K562 (cell line): ENCODE results near the gene NUCB2. TPM values are rescaled to one million over a fixed set of nuclear protein-coding genes. Genes with fewer than 3 reads are reported as not detected.

Experiments used
- ATF3 ChIP-seq, 2 experiments: fragments of 450-650 bp in 1 of 2; sonication (generic) in 1 of 2; formaldehyde crosslinking in 1 of 2; IDR thresholded peaks in 1 of 2; conservative IDR thresholded peaks in 1 of 2; 2 replicates each; pipeline versions ENCODE4 v1.6.1 to v1.8.1; 2016 to 2023; ENCODE audit warnings: mild to moderate bottlenecking in 2 of 2, moderate library complexity in 2 of 2, inconsistent platforms in 1 of 2, missing genetic modification reagents in 1 of 2
- ATF7 ChIP-seq: fragments of 450-650 bp; IDR thresholded peaks from 2 replicates; pipeline ENCODE4 v1.7.1; 2014; ENCODE audit warnings: mild to moderate bottlenecking, moderate library complexity
- CEBPB ChIP-seq: fragments of 450-650 bp; IDR thresholded peaks from 2 replicates; pipeline ENCODE4 v1.6.1; 2016; ENCODE audit warnings: missing genetic modification characterization, missing compliant biosample characterization
- DIDO1 ChIP-seq: fragments of 450-650 bp; IDR thresholded peaks from 2 replicates; pipeline ENCODE4 v1.6.1; 2016; ENCODE audit warnings: low read depth, missing biosample characterization, missing genetic modification characterization
- FOXK1 ChIP-seq: sonication (generic); formaldehyde crosslinking; IDR thresholded peaks from 2 replicates; pipeline ENCODE4 v1.8.0; 2022; ENCODE audit warnings: missing genetic modification reagents, mild to moderate bottlenecking, borderline replicate concordance
- HNRNPLL ChIP-seq: fragments of 200-400 bp; formaldehyde crosslinking; IDR thresholded peaks from 2 replicates; pipeline ENCODE4 v1.6.1; 2017; ENCODE audit warnings: low read length, low read depth, mild to moderate bottlenecking; ENCODE audit not compliant: poor library complexity, severe bottlenecking
- POLR2A ChIP-seq: fragments of 450-650 bp; conservative IDR thresholded peaks from 2 replicates; pipeline ENCODE4 v1.6.1; 2016
- RAD51 ChIP-seq: fragments of 450-650 bp; IDR thresholded peaks from 2 replicates; pipeline ENCODE4 v1.7.1; 2016; ENCODE audit warnings: low read depth, mild to moderate bottlenecking, borderline replicate concordance
- SIN3A ChIP-seq, 2 experiments: fragments of 150-350 bp in 1 of 2; IDR thresholded peaks; 2 replicates each; pipeline ENCODE4 v1.6.1; 2011 to 2016; ENCODE audit warnings: borderline replicate concordance in 2 of 2, low read depth in 2 of 2, low read length in 2 of 2, mild to moderate bottlenecking in 2 of 2, moderate library complexity in 2 of 2; ENCODE audit not compliant: control insufficient read depth in 1 of 2
- SMAD4 ChIP-seq: fragments of 250-450 bp; sonication (Bioruptor Pico); conservative IDR thresholded peaks from 2 replicates; pipeline ENCODE4 v1.8.0; 2021; ENCODE audit warnings: inconsistent platforms, mild to moderate bottlenecking, moderate library complexity
- SMARCE1 ChIP-seq: fragments of 450-650 bp; IDR thresholded peaks from 2 replicates; pipeline ENCODE4 v1.7.1; 2016; ENCODE audit warnings: mild to moderate bottlenecking
- TAF1 ChIP-seq: IDR thresholded peaks from 2 replicates; pipeline ENCODE4 v1.6.1; 2011; ENCODE audit warnings: mild to moderate bottlenecking, low read length, moderate library complexity; ENCODE audit not compliant: insufficient read depth, control insufficient read depth, severe bottlenecking; ENCODE audit errors: extremely low read depth
- VEZF1 ChIP-seq: fragments of 200-800 bp; sonication (Bioruptor generic); IDR thresholded peaks from 2 replicates; pipeline ENCODE4 v1.6.1; 2017; ENCODE audit warnings: missing genetic modification characterization, missing compliant biosample characterization
- ZNF197 ChIP-seq: fragments of 200-800 bp; sonication (Bioruptor generic); IDR thresholded peaks from 2 replicates; pipeline ENCODE4 v1.6.1; 2016; ENCODE audit warnings: low read depth, missing genetic modification characterization, missing compliant biosample characterization
- ZNF24 ChIP-seq: fragments of 450-650 bp; IDR thresholded peaks from 2 replicates; pipeline ENCODE4 v1.6.1; 2016
- ZNF431 ChIP-seq: sonication (generic); formaldehyde crosslinking; IDR thresholded peaks from 2 replicates; pipeline ENCODE4 v1.8.0; 2022; ENCODE audit warnings: mild to moderate bottlenecking, missing genetic modification reagents
- ZNF444 ChIP-seq: fragments of 250-450 bp; sonication (Bioruptor Pico); IDR thresholded peaks from 2 replicates; pipeline ENCODE4 v1.4.0; 2020; ENCODE audit warnings: mild to moderate bottlenecking, moderate library complexity
- ZSCAN32 ChIP-seq: fragments of 450-650 bp; formaldehyde crosslinking; IDR thresholded peaks from 2 replicates; pipeline ENCODE4 v1.4.0; 2020; ENCODE audit warnings: mild to moderate bottlenecking, moderate library complexity
- polyA plus RNA-seq, 8 experiments: library from polyadenylated mRNA; depleted of rRNA in 4 of 8; stranded (reverse) in 5 of 8; unstranded in 3 of 8; fragments of >200 nt; fragmentation: Nextera tagmentation in 2 of 8; fragmentation: Illumina TruSeq in 1 of 8; extraction: Ambion mirVana in 2 of 8; extraction: Trizol in 1 of 8; gene quantifications; 2 replicates each; pipeline versions ENCODE4 v1.2.1 to v1.2.3, GENCODE V29; 2011 to 2014; ENCODE audit warnings: inconsistent platforms in 1 of 8, missing spikeins in 1 of 8
- total RNA-seq, 7 experiments: library from RNA; depleted of rRNA in 6 of 7; stranded (reverse); fragments of >200 nt in 6 of 7; fragmentation: Illumina TruSeq in 2 of 7; extraction: Trizol in 2 of 7; gene quantifications; 2 replicates each; pipeline versions ENCODE4 v1.2.1 to v1.2.3, GENCODE V29; 2011 to 2021; ENCODE audit warnings: low replicate concordance in 1 of 7
- TF ChIP-seq, protein P1 (sequence below): conservative IDR thresholded peaks from 2 replicates; pipeline ENCODE4 v1.6.1; 2011; ENCODE audit warnings: low read depth, mild to moderate bottlenecking, low read length; ENCODE audit not compliant: control insufficient read depth
- TF ChIP-seq, protein P2 (sequence below): sonication (generic); formaldehyde crosslinking; IDR thresholded peaks from 2 replicates; pipeline ENCODE4 v1.9.0; 2022; ENCODE audit warnings: mild to moderate bottlenecking, missing genetic modification reagents
- TF ChIP-seq, protein P3 (sequence below): fragments of 250-450 bp; sonication (Bioruptor Pico); IDR thresholded peaks from 2 replicates; pipeline ENCODE4 v1.8.0; 2022; ENCODE audit warnings: inconsistent platforms, mild to moderate bottlenecking, moderate library complexity, borderline replicate concordance

NUCB2 gene
- total and polyA plus RNA-seq, 9 of the 15 experiments (the other 6 are each of a cell fraction or from before 2014, with no cell fraction given), result 54.0 to 108 (median 84.6) TPM

GRCh38 chr11:17351510-17352176 is 75.1 kb downstream of the NUCB2 start, which contains the start of gene NCR3LG1 (continued):
- TF ChIP-seq, protein P1, sequence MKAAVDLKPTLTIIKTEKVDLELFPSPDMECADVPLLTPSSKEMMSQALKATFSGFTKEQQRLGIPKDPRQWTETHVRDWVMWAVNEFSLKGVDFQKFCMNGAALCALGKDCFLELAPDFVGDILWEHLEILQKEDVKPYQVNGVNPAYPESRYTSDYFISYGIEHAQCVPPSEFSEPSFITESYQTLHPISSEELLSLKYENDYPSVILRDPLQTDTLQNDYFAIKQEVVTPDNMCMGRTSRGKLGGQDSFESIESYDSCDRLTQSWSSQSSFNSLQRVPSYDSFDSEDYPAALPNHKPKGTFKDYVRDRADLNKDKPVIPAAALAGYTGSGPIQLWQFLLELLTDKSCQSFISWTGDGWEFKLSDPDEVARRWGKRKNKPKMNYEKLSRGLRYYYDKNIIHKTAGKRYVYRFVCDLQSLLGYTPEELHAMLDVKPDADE, result peak; percentile 42; the same call in 1 of the 2 replicates
- TF ChIP-seq, protein P2, sequence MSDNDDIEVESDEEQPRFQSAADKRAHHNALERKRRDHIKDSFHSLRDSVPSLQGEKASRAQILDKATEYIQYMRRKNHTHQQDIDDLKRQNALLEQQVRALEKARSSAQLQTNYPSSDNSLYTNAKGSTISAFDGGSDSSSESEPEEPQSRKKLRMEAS (CRISPR knock-in tag), result peak; percentile 93
- TF ChIP-seq CEBPB (tag), result peak; percentile 93
- TF ChIP-seq ATF3 (IDR thresholded peaks at IDR 0.05), result peak; percentile 59
- TF ChIP-seq ATF3 (CRISPR knock-in tag; conservative IDR thresholded peaks at IDR 0.05), result no peak; the same call in 1 of the 2 replicates
- TF ChIP-seq ZNF24, result 0 out of 2 replicates have a peak, but pooled peaks have one; percentile 32
- TF ChIP-seq DIDO1 (tag), result no peak
- TF ChIP-seq ZNF444 (CRISPR knock-in tag), result no peak
- TF ChIP-seq TAF1, result peak; percentile 62
- peak; percentile 38 for TF ChIP-seq SMAD4 (CRISPR knock-in tag)
- TF ChIP-seq VEZF1, result peak; percentile 80
- peak; percentile 59; the same call in 1 of the 2 replicates for TF ChIP-seq POLR2A
- peak; percentile 23 for TF ChIP-seq HNRNPLL
- TF ChIP-seq RAD51, result peak; percentile 49; the same call in 1 of the 2 replicates
- no peak for TF ChIP-seq ZSCAN32 (CRISPR knock-in tag)
- no peak for TF ChIP-seq ZNF197 (CRISPR knock-in tag)
- peak; percentile 55; the same call in 1 of the 2 replicates for TF ChIP-seq ZNF431
- TF ChIP-seq, protein P3, sequence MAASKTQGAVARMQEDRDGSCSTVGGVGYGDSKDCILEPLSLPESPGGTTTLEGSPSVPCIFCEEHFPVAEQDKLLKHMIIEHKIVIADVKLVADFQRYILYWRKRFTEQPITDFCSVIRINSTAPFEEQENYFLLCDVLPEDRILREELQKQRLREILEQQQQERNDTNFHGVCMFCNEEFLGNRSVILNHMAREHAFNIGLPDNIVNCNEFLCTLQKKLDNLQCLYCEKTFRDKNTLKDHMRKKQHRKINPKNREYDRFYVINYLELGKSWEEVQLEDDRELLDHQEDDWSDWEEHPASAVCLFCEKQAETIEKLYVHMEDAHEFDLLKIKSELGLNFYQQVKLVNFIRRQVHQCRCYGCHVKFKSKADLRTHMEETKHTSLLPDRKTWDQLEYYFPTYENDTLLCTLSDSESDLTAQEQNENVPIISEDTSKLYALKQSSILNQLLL (CRISPR knock-in tag), result no peak
- peak in 1 of 2 experiments; percentile 40; a peak in 1 of 4 replicates for TF ChIP-seq SIN3A (IDR thresholded peaks at IDR 0.05; ENCODE audit: borderline replicate concordance in 2 of 2, control insufficient read depth in 1 of 2, low read depth in 2 of 2, low read length in 2 of 2)
- TF ChIP-seq ATF7, result peak; percentile 91
- peak; percentile 34; the same call in 1 of the 2 replicates for TF ChIP-seq SMARCE1
- TF ChIP-seq FOXK1 (CRISPR knock-in tag), result no peak
